ENCODE results near the gene PIK3AP1. TPM values are rescaled to one million over a fixed set of nuclear protein-coding genes. Genes with fewer than 3 reads are reported as not detected.
"Not testable (repeated sequence)": the region's sequence is repeated elsewhere in the genome, so short reads cannot be mapped to it uniquely, and the experiment has no call there.

PIK3AP1 gene
- total RNA-seq, 1 donor from 2014 or later = 6.7 TPM

- Histone ChIP-seq H3K9me3 (ENCODE audit: insufficient read depth, low read depth, low read length) (no peaks in the 10 kb centered on the region), H3K27me3 (ENCODE audit: insufficient read depth, low read length) (no peaks in the 10 kb centered on the region), H3K79me2 (ENCODE audit: insufficient read depth, low read length) (peaks cover 99% of the 10 kb centered on the region), H3K27ac (ENCODE audit: low read depth, low read length) (no peak overlapping the region), H3K4me3 (ENCODE audit: insufficient read depth, low read depth, low read length) (no peak overlapping the region), H2AFZ (ENCODE audit: low read depth, low read length) (no peak overlapping the region), H4K20me1 (ENCODE audit: insufficient read depth, low read length) (peaks cover 85% of the 10 kb centered on the region), H3K4me2 (ENCODE audit: low read length) (no peak overlapping the region), H3K9ac (ENCODE audit: low read length) (no peak overlapping the region), H3K4me1 (ENCODE audit: insufficient read depth, low read length) (peaks cover 5% of the 10 kb centered on the region), H3K36me3 (ENCODE audit: insufficient read depth, low read length) (peaks cover 5% of the 10 kb centered on the region)
- Mint-ChIP-seq H3K36me3 (ENCODE audit: low read depth, unreplicated experiment) (peaks cover 6% of the 10 kb centered on the region), H3K4me3 (ENCODE audit: unreplicated experiment) (no peak overlapping the region), H3K27ac (ENCODE audit: unreplicated experiment) (no peak overlapping the region), H3K4me1 (ENCODE audit: low read depth, unreplicated experiment) (peaks cover 33% of the 10 kb centered on the region), H3K27me3 (ENCODE audit: low read depth, unreplicated experiment) (no peaks in the 10 kb centered on the region), H3K9me3 (ENCODE audit: unreplicated experiment) (no peaks in the 10 kb centered on the region)
- no peak for TF ChIP-seq CTCF (IDR thresholded peaks at IDR 0.05; ENCODE audit: insufficient read depth, low read depth, low read length)
- no peak for TF ChIP-seq EZH2 (IDR thresholded peaks at IDR 0.05; ENCODE audit: insufficient read depth, low read length)
- FAIRE-seq (no peak), DNase-seq (ENCODE audit: low read depth) (no peak)
Observed at GRCh38 chr10:96577069-96577468, 143.2 kb downstream of the PIK3AP1 start.

- H4K20me1 ChIP-seq (ENCODE audit: insufficient read depth, low read length) = peaks cover 85% of the 10 kb centered on the region
- H3K4me2 ChIP-seq (ENCODE audit: low read length) = no peak overlapping the region
- peaks cover 6% of the 10 kb centered on the region for H3K36me3 Mint-ChIP-seq (ENCODE audit: low read depth, unreplicated experiment)
- no peak overlapping the region for H2AFZ ChIP-seq (ENCODE audit: low read depth, low read length)
- H3K4me3 ChIP-seq (ENCODE audit: insufficient read depth, low read depth, low read length) = no peak overlapping the region
- H3K27ac Mint-ChIP-seq (ENCODE audit: unreplicated experiment) = no peak overlapping the region
- H3K4me1 ChIP-seq (ENCODE audit: insufficient read depth, low read length) = peaks cover 5% of the 10 kb centered on the region
- peaks cover 99% of the 10 kb centered on the region for H3K79me2 ChIP-seq (ENCODE audit: insufficient read depth, low read length)
- H3K27me3 ChIP-seq (ENCODE audit: insufficient read depth, low read length) = no peaks in the 10 kb centered on the region
- no peaks in the 10 kb centered on the region for H3K9me3 ChIP-seq (ENCODE audit: insufficient read depth, low read depth, low read length)
- FAIRE-seq (no peak), DNase-seq (ENCODE audit: low read depth) (no peak)
- H3K27me3 Mint-ChIP-seq (ENCODE audit: low read depth, unreplicated experiment) = no peaks in the 10 kb centered on the region
- no peak overlapping the region for H3K27ac ChIP-seq (ENCODE audit: low read depth, low read length)
- no peak for TF ChIP-seq CTCF (IDR thresholded peaks at IDR 0.05; ENCODE audit: insufficient read depth, low read depth, low read length)
- TF ChIP-seq EZH2 (IDR thresholded peaks at IDR 0.05; ENCODE audit: insufficient read depth, low read length) = no peak
- peaks cover 27% of the 10 kb centered on the region for H3K4me1 Mint-ChIP-seq (ENCODE audit: low read depth, unreplicated experiment)
- no peak overlapping the region for H3K4me3 Mint-ChIP-seq (ENCODE audit: unreplicated experiment)
- no peak overlapping the region for H3K9ac ChIP-seq (ENCODE audit: low read length)
- H3K36me3 ChIP-seq (ENCODE audit: insufficient read depth, low read length) = peaks cover 5% of the 10 kb centered on the region
- no peaks in the 10 kb centered on the region for H3K9me3 Mint-ChIP-seq (ENCODE audit: unreplicated experiment)
Observed at GRCh38 chr10:96576277-96576980, 143.9 kb downstream of the PIK3AP1 start.

GRCh38 chr10:96574564-96574963 lies 145.8 kb downstream of the PIK3AP1 start:
- not testable (repeated sequence) for H3K27me3 ChIP-seq (ENCODE audit: insufficient read depth, low read length); FAIRE-seq; H2AFZ ChIP-seq (ENCODE audit: low read depth, low read length); H3K4me3 ChIP-seq (ENCODE audit: insufficient read depth, low read depth, low read length); H3K9me3 ChIP-seq (ENCODE audit: insufficient read depth, low read depth, low read length); H3K36me3 Mint-ChIP-seq (ENCODE audit: low read depth, unreplicated experiment); H3K9me3 Mint-ChIP-seq (ENCODE audit: unreplicated experiment); H3K4me1 ChIP-seq (ENCODE audit: insufficient read depth, low read length); H3K4me2 ChIP-seq (ENCODE audit: low read length); H3K27ac Mint-ChIP-seq (ENCODE audit: unreplicated experiment); H3K9ac ChIP-seq (ENCODE audit: low read length); H3K27me3 Mint-ChIP-seq (ENCODE audit: low read depth, unreplicated experiment); H3K27ac ChIP-seq (ENCODE audit: low read depth, low read length); DNase-seq (ENCODE audit: low read depth); H3K36me3 ChIP-seq (ENCODE audit: insufficient read depth, low read length)
- peaks cover 99% of the 10 kb centered on the region for H3K79me2 ChIP-seq (ENCODE audit: insufficient read depth, low read length)
- peaks cover 19% of the 10 kb centered on the region for H3K4me1 Mint-ChIP-seq (ENCODE audit: low read depth, unreplicated experiment)
- peaks cover 86% of the 10 kb centered on the region for H4K20me1 ChIP-seq (ENCODE audit: insufficient read depth, low read length)
- peak overlapping the region; percentile 45 for H3K4me3 Mint-ChIP-seq (ENCODE audit: unreplicated experiment)

Measured in astrocyte (in vitro differentiated cells and primary cell).